GM18508 (cell line): ENCODE results near the gene FCRL4.

ENCODE experiments used
- ATAC-seq: cut with Tn5 transposase; IDR thresholded peaks from one replicate; pipeline ENCODE4 v1.9.1; 2021; ENCODE audit warnings: moderate number of reproducible peaks; ENCODE audit not compliant: insufficient read depth, unreplicated experiment

FCRL4 gene

DNA sequence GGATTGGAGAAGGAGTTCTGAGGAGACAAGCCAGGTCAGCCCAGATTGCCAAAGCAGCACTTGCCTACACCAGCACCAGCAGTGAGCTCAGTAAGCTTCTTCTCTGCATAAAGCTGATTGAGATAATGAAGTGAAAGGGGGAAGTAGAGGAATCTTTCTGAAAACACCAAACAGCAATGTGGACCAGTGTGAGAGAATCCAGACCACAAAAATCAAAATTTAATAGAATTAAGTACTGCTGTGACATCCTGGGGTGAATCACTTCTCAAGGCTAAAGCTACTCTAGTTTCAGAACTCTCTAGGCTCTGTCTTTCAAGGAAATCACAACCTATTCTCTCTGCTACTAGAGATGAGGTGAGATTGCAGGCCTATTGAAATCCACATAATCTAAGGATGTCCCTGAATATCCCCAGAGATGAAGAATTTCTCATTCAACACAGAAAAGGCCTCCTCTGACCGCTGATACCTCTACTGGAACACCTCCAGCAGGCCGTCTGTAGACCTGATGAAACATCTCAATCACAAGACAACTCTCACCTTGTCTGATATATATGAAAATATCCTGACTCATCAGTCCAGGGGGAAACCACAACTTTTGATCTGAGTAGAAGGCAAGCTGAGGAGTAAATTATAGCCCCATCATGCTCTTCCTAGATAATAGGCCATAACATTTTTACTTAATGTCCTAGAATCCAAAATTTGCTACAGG lies at the start of gene FCRL4:
FCRL4 (minus strand) TSS at position 127 of the 709 bp plus-strand sequence. CDS start 141 bp downstream, outside the sequence.
- peak; percentile 51 for ATAC-seq

DNA sequence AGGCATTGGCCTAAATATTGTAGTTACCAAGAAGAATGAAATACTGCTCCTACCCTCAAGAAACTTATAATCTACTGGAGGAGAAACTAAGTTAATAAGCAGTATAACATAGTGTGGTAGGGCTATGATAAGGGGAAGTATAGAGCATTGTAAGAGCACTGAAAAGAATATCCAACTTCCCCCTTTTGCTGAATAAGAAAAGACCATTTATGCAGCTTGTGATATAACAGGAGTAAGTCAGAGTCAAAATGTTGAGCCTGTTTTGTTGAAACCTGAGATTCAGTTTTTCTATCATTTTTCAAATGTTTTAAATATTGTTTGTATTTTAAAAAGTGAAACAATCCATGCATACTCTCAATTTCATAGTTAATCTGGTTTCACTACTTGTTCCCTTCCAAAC lies 48.3 kb upstream of the FCRL4 start:
- ATAC-seq, result no peak

- ATAC-seq, result no peak
Measured at GRCh38 chr1:157641177-157641576, 43.3 kb upstream of the FCRL4 start.

GRCh38 chr1:157639800-157640199 lies 41.9 kb upstream of the FCRL4 start:
- ATAC-seq, result no peak

GRCh38 chr1:157628773-157629172 lies 30.9 kb upstream of the FCRL4 start:
- ATAC-seq, result no peak

- peak; percentile 74 for ATAC-seq
Measured at GRCh38 chr1:157626099-157626498, 28.2 kb upstream of the FCRL4 start.

- ATAC-seq, result no peak
Measured at GRCh38 chr1:157624471-157624870, 26.6 kb upstream of the FCRL4 start.

- no peak for ATAC-seq
Measured at GRCh38 chr1:157622471-157622870, 24.6 kb upstream of the FCRL4 start.

DNA sequence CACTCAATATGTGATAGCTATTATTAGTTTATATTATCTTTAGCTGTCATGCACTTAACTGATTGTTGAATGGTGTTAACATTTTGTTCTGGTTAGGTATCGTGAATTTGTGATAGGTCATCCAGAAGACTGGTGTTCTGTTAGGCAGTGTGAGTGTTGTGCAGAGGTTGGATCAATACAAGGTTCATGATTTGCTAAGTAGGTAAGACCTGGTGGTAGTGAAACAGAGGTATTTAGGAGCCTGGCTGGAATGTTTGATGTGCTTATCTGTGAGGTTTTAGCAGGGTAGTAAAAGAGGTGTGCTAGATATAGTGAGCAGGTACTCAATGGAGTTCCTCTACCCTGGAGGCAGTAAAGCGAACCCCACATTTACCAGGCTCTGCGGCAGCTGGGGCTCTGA lies 20.3 kb upstream of the FCRL4 start:
- ATAC-seq, result no peak

DNA sequence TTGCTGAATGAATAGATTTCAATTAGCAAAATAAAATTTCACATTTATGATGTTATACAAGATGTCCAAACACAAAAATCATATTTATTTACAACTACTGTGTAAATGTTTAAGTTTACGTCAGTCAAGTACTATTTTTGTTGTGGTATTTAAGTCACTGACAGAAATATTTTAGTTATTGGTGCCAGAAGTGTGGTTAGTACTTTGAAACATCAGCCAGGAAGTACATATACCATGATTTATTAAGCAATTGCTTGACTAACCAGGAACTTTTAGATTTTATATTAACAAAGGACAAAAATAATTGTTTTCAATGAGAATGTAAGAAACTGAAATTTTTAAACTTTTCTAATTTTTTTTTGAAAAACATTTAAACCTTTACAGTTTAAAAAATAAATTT lies 2.4 kb upstream of the FCRL4 start:
- ATAC-seq, result no peak

GRCh38 chr1:157596384-157596783 lies 1.5 kb downstream of the FCRL4 start:
- ATAC-seq, result peak; percentile 37

DNA sequence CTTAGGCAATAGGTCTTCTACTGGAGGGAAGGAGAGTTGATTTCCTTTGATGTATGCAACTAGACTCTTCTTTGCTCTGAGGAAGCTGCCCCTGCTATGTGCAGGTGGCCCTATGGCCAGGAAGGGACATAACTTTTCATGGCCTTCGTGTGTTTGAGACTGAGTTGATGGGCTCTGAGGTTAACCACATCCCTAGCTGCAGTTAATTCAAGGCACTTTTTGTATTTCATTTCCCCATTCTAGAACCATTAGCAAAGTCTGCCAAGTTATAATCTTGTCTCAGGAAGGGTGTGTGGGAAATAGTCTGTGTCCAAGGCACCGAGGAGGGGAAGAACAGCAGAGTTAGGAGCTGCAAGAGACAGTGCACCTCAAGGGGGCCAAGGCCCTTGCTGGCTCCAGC lies 2.5 kb downstream of the FCRL4 start:
- ATAC-seq, result peak; percentile 38

GRCh38 chr1:157585984-157586383 lies 11.9 kb downstream of the FCRL4 start:
- no peak for ATAC-seq

DNA sequence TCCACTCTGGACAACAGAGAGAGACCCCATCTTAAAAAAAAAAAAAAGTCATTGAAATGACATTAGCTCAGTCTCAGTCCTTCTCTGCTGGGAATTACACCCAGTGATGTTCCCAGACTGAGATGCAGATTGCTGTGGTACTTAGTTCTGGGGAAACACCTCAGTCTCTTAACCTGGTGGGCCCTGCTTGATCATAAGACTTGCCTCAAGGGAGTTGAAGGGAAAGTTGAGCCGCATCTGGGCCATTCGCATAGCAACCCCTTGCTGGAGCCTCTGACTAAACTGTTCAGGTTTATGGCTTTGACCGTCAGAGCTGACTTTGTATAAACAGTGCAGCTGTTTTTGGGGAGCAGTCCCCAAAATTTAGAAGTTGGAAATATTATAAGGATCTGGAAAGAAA lies 13.4 kb downstream of the FCRL4 start:
- ATAC-seq, result no peak

- no peak for ATAC-seq
Measured at GRCh38 chr1:157580828-157581210, 17.1 kb downstream of the FCRL4 start.

DNA sequence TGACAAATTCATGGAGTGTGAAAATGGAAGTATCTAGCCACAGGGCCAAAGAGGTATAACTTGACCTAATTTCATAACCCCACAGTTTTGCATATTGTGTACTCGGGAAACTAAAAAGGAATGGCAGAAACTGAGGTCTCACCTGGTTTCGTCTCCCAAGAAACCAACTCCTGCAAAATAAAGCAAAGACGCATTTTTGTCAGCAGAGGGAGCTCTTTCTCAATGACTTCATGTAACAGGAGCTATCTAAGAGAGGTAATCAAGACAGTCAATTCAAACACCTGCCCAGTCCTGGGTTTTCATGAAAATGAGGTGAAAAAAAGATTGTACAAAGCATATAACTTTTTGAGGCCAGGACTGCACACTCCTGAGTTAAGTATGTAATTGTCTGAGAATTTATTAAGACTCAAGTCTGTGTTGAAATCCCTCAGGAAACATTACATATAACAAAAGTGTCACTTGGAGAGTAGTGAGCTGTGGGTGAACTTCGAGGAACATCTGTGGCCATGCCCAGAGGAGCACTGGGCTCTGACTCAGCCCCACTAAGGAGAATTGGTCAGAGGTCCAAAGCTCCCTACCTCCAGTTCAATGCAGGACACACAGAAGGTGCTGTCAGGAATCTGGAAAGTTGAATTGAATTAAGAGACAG lies 17.6 kb downstream of the FCRL4 start:
- ATAC-seq, result no peak

DNA sequence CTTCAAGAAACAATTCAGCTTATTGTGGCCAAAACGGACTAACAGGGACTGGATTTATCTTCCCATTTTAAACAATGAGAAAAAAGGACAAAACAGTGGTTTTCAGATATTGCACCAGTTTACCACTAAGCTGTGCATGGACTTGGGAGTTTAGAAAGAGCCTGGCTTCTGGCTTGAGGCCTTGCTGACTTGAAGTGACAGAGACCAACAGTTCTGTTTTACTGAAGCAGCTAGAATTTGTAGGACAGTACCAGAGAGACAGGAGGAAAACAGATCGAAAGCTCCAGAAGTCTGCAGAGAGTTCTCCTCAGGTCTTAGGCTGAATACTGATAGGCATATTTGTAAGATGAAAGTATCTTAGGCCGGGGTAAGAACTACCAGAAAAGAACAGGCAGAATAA lies 20.5 kb downstream of the FCRL4 start:
- no peak for ATAC-seq

DNA sequence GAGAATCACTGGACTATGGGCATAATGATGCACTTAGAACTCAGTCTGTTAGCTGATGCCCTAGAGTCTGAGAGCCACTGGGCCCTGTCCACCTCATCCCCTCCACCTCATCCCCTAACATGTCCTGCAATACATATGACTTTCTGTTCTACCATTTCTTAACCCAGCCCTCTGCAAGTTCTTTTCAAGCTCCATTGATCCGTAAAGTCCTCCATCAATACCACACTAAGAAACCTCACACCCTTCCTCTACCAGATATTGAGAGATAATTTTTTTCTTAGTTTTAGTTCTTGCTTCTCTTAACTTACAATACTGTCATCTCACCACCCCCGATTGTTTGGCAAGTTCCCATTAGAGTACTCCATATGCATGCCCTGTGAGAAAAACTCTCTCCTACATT lies 22.1 kb downstream of the FCRL4 start:
- ATAC-seq, result no peak

DNA sequence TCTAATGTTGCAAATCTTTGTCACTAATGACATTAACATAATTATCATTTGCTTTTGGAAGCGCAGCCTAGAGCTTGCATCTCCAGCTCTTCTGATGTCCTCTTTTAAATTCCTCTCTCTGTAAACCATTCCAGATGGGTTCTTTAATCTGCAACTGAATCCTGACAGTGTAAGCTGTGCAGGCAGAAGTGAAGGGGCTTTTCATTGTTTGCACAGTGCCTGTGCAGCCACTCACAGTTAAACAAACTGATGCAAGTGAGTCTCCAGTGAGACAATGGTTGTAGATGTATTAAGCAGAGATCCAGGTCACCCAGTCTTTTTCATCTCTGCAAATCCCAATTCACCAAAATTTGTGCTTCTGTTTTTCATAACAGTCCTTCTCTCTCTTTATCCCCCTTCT lies 23.0 kb downstream of the FCRL4 start:
- no peak for ATAC-seq

DNA sequence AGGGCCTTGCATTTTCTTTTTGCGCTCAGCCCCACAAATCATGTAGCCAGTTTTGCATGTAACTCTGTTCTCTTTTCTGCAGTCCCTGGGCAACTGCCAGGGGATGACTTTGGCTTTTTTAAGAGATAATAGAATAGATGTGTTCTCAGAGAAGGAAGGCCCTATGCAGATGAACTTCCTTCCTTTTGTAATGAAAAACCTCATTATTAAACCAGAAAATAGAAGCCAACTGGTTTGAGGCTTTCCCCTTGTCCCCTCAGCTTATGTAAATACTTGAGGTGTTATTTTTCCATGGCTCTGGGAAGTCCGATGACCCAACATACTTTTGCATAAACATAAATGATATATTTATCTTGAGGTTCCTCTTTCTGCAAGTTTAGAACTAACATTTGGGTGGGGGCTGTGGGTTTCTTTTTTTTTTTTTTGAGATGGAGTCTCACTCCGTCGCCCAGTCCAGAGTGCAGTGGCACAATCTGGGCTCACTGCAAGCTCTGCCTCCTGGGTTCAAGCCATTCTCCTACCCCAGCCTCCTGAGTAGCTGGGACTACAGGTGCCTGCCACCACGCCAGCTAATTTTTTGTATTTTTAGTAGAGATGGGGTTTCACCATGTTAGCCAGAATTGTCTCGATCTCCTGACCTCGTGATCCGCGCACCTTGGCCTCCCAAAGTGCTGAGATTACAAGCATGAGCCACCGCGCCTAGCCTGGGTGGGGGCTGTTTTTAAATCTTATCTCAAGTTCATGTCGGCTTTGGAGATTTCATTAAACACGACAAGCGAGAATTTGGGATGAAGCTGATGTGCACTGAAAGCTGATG lies 31.2 kb downstream of the FCRL4 start:
- ATAC-seq, result no peak

DNA sequence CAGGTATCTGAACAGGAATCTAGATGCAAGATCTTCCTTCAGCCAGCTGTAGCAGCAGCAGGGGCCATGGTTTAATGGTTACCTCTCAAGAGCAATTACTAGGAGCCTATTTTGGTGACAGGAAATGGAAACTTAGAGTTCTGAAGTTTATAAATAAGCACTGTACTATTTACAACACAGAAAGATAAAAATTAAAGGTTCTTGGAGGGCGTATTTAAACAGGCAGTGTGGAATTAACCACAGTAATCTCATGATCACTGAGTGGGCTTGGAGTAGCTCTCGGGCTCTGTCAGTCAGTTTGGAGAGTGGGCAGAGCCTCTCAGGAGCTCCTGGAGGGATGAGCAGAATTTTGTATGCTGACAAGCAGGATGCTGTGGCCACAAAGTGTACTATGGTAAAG lies 35.4 kb downstream of the FCRL4 start:
- peak; percentile 60 for ATAC-seq
